ENCODE results near the gene OPN1MW3.
A peak's percentile ranks its signal among the peaks of the same experiment; 100 is the strongest.
"Not testable (repeated sequence)": the region's sequence is repeated elsewhere in the genome, so short reads cannot be mapped to it uniquely, and the experiment has no call there.

Gene OPN1MW3

DNA sequence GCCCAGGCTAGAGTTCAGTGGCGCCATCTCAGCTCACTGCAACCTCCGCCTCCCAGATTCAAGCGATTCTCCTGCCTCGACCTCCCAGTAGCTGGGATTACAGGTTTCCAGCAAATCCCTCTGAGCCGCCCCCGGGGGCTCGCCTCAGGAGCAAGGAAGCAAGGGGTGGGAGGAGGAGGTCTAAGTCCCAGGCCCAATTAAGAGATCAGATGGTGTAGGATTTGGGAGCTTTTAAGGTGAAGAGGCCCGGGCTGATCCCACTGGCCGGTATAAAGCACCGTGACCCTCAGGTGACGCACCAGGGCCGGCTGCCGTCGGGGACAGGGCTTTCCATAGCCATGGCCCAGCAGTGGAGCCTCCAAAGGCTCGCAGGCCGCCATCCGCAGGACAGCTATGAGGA lies at the start of gene OPN1MW3:
Gene OPN1MW3, plus strand, starts transcription at position 301 of the 400 bp plus-strand sequence. Its CDS starts 38 bp downstream, at position 339.
- DNase-seq = not testable (repeated sequence)

DNA sequence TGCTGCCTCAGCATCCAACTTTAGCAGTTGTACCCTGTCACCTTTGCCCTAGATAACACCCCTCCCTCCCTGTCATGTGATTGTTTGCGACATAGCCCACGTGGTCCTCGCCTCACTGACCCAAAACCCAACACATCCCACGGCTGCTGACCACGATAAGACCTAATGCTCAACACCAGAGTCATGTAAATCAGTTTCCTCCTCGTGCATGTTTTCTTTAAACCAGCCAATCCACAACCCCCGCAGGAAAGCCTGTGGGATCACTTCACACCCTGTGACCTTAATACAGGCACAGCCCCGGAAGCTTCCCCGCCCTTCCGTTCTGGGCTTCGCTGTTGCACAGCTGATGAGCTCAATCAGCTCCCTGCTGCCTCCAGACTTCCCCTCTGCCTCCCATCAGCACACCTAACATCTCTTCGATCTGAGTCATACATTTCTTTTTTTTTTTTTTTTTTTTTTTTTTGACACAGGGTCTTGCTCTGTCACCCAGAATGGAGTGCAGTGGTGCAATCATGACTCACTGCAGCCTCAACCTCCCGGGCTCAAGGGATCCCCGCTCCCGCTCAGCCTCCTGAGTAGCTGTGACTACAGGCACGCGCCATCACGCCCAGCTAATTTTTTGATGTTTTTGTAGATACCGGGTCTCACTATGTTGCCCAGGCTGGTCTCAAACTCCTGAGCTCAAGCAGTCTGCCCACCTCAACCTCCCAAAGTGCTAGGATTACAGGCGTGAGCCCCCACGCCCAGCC lies 47.5 kb upstream of the OPN1MW3 start:
- DNase-seq = not testable (repeated sequence)

DNA sequence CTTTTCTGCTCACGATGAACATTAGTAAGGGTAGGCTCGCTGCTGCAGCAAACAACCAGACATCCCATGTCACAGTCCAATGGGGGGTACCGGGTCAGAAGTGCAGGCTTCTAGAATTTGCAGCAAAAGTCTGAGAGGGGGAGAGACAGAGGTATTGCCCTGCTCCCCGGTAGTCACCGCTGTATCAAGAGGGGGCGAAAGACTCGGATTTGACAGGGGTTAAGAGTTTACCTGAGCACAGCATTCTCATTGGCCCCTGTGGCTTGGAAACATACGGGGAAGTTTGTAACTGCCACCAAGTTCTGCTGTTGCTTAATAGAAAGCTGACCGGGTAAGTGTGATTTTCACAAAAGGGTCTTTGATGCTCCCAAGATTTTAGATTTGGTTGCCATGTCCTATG lies 46.3 kb upstream of the OPN1MW3 start:
- DNase-seq = peak; percentile 2

DNA sequence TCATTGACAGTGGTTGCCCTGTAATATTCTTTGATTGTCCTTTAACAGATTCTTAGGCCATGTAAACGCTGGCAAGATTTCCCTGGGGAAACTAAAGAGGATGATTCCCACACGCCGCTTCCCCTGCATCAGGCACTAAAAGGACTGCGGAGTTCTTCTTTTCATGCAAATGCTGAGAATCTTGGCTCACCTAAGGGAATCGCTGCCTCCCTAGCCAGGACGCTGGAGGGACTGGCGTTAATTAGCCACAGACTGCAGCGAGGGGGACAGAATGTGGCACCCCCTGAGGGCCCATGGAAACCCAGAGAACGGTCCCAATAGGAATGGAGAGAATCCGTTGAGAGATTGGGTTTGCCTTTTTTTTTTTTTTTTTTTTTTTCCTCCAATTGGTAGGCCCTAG lies 45.9 kb upstream of the OPN1MW3 start:
- not testable (repeated sequence) for DNase-seq

DNA sequence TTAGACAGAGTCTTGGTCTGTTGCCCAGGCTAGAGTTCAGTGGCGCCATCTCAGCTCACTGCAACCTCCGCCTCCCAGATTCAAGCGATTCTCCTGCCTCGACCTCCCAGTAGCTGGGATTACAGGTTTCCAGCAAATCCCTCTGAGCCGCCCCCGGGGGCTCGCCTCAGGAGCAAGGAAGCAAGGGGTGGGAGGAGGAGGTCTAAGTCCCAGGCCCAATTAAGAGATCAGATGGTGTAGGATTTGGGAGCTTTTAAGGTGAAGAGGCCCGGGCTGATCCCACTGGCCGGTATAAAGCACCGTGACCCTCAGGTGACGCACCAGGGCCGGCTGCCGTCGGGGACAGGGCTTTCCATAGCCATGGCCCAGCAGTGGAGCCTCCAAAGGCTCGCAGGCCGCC lies 37.9 kb upstream of the OPN1MW3 start, which contains the start of gene OPN1MW2:
Gene OPN1MW2, plus strand, starts transcription at position 301 of the 400 bp plus-strand sequence. Its CDS starts 60 bp downstream, at position 361.
- not testable (repeated sequence) for DNase-seq

DNA sequence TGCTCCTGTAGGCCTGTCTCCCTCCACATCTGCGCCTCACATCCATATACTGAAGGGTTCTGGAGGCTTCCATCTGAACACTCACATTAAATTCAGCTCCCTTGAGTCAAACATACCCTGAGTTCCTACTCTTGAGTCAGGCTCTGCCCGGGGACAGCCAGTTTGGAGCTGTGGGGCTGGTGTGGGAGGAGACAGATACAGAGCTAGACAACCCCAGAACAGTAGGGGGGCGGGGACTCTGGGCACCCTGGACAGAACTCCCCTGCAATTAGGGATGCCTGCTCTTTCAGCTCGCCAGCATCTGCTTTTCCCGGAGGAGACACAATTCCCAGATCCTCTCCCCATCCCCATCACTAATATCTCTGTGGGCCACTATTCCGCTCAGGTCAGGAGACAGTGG lies 32.1 kb upstream of the OPN1MW3 start:
- DNase-seq = not testable (repeated sequence)

DNA sequence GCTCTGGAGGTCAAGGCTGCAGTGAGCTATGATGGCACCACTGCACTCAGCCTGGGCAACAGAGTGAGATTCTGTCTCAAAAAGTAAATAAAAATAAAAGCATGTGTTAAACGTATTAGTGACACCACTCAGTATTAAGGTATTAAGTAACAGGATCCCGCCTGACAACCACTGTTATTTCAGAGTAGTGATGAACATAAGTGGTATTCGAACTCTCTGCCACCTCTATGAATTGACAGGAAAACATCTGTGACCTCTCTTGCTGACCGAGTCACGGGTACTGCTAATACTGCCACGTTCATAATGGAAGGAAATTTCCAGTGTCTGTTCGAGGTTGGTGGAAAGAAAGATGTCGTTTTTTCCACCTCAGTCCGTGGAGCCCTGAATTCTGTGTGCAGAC lies 30.7 kb upstream of the OPN1MW3 start:
- DNase-seq = not testable (repeated sequence)

DNA sequence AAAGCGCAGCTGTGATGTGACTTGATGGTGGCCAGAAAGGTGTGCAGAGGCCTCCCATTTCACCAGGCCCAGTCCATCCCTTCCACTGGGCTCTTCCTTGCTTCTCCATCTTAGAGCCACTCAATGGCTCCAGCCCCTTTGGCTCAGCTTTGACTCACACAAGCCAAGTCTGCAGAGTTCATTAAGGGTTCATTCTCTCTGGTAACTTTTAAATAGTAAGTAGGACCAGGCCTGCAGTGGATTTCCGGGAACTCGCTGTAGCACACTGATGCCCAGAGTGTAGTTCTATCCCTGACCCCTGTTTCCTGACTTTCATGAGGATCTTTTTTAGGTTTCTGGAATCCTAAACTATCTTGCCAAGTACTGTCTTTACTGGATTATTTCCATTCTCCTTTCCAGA lies 25.9 kb upstream of the OPN1MW3 start:
- DNase-seq = not testable (repeated sequence)

DNA sequence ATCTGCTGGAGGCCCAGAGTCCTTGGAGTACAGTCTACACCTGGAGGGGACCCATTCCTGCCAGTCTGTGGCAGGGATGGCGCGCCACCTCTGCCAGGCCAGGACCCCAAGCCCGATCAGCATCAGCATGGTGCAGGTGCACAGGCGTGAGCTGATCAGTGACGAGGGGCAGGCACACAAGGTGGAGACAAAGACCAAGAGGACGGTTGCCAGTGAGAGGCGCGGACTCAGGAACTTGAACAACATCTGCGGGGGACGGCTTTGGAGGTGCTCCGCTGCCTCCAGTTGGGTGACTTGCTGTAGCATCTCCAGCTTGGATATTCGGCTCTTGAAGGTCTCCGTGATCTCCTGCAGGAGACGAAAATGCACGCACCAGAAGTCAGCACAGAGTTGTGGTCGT lies 23.8 kb upstream of the OPN1MW3 start:
- not testable (repeated sequence) for DNase-seq

DNA sequence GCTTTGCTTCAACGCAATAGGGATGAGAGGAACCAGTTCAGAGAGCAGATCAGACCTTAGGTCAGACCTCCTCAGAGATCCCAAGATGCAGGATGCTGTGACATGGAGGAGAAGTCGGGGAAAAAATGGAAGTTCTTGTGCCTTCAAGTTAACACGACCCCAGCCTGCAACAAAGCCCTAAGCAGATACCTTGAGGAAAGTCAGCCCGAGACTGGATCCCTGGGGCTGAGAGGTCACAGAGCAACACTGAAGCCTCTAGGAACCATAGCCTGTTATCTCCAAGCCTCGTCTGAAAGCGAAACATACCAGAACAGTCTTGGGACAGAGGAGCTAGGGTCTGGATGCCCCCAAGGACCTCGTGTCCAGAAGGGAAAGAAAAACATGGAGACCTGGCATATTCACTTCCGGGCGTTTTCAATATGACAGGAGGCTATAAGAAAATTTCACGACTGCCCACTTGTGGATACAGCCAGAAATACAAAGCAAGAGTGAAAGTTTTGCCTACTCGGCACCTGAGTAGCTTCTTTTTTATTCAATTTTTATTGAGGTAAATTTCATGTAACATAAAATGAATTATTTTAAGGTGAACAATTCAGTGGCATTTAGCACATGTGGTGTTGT lies 18.3 kb upstream of the OPN1MW3 start:
- DNase-seq = not testable (repeated sequence)

DNA sequence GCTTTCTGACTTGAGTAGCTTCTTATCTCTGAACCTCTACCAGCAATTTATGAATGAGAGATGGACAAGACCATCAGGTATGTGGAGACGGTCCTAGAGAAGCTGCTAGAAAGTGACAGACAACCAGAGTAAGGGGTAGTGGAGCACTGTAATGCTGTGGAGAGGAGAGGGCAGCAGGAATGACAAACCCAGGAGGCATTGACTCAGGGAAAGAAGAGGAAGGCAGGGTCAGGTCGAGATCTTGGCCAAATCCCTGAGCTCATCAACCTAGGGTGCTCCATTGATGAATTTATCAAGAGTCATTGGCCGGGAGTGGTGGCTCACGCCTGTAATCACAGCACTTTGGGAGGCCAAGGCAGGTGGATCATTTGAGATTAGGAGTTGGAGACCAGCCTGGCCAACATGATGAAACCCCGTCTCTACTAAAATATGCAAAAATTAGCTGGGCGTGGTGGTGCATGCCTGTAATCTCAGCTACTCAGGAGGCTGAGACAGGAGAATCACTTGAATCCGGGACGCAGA lies 17.3 kb upstream of the OPN1MW3 start:
- not testable (repeated sequence) for DNase-seq

DNA sequence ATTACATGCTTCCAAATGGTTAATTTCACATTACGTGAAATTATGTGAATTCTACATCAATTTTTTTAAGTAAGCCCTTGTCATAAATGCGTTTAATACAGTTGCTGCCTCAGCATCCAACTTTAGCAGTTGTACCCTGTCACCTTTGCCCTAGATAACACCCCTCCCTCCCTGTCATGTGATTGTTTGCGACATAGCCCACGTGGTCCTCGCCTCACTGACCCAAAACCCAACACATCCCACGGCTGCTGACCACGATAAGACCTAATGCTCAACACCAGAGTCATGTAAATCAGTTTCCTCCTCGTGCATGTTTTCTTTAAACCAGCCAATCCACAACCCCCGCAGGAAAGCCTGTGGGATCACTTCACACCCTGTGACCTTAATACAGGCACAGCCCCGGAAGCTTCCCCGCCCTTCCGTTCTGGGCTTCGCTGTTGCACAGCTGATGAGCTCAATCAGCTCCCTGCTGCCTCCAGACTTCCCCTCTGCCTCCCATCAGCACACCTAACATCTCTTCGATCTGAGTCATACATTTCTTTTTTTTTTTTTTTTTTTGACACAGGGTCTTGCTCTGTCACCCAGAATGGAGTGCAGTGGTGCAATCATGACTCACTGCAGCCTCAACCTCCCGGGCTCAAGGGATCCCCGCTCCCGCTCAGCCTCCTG lies 9.9 kb upstream of the OPN1MW3 start:
- not testable (repeated sequence) for DNase-seq

DNA sequence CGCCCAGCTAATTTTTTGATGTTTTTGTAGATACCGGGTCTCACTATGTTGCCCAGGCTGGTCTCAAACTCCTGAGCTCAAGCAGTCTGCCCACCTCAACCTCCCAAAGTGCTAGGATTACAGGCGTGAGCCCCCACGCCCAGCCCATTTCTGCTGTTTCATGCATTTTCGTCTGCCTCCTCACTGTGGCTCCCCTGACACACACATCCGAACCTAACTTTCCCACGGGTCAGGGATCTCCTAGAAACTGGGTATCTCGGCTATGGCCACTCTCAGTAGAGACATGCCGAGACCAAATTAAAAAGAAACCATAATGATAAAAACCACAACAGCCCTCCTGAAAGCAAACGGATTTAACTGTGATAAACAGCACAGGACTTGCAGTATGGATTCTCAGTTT lies 9.3 kb upstream of the OPN1MW3 start:
- not testable (repeated sequence) for DNase-seq

DNA sequence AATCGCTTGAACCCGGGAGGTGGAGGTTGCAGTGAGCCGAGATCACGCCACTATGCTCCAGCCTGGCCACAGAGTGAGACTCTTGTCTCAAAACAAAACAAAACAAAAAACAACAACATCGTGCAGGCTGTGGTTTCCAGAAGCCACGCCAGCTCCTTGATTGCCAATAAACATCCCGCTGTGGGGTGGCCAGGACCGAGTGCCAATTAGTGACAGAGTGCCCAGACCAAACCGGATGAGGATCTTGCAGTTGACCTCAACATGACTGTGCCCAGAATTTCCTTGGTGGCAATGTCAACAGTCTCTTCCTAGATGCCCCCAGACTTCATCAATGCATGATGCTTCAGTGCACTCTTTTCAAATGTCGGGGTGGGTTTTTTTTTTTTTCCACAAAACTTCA lies 1.3 kb downstream of the OPN1MW3 start:
- not testable (repeated sequence) for DNase-seq

DNA sequence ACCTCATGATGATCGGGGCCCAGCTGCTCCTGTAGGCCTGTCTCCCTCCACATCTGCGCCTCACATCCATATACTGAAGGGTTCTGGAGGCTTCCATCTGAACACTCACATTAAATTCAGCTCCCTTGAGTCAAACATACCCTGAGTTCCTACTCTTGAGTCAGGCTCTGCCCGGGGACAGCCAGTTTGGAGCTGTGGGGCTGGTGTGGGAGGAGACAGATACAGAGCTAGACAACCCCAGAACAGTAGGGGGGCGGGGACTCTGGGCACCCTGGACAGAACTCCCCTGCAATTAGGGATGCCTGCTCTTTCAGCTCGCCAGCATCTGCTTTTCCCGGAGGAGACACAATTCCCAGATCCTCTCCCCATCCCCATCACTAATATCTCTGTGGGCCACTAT lies 5.7 kb downstream of the OPN1MW3 start:
- not testable (repeated sequence) for DNase-seq

DNA sequence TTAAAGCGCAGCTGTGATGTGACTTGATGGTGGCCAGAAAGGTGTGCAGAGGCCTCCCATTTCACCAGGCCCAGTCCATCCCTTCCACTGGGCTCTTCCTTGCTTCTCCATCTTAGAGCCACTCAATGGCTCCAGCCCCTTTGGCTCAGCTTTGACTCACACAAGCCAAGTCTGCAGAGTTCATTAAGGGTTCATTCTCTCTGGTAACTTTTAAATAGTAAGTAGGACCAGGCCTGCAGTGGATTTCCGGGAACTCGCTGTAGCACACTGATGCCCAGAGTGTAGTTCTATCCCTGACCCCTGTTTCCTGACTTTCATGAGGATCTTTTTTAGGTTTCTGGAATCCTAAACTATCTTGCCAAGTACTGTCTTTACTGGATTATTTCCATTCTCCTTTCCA lies 11.9 kb downstream of the OPN1MW3 start:
- DNase-seq = not testable (repeated sequence)

DNA sequence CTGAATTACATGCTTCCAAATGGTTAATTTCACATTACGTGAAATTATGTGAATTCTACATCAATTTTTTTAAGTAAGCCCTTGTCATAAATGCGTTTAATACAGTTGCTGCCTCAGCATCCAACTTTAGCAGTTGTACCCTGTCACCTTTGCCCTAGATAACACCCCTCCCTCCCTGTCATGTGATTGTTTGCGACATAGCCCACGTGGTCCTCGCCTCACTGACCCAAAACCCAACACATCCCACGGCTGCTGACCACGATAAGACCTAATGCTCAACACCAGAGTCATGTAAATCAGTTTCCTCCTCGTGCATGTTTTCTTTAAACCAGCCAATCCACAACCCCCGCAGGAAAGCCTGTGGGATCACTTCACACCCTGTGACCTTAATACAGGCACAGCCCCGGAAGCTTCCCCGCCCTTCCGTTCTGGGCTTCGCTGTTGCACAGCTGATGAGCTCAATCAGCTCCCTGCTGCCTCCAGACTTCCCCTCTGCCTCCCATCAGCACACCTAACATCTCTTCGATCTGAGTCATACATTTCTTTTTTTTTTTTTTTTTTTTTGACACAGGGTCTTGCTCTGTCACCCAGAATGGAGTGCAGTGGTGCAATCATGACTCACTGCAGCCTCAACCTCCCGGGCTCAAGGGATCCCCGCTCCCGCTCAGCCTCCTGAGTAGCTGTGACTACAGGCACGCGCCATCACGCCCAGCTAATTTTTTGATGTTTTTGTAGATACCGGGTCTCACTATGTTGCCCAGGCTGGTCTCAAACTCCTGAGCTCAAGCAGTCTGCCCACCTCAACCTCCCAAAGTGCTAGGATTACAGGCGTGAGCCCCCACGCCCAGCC lies 27.3 kb downstream of the OPN1MW3 start:
- DNase-seq = not testable (repeated sequence)

DNA sequence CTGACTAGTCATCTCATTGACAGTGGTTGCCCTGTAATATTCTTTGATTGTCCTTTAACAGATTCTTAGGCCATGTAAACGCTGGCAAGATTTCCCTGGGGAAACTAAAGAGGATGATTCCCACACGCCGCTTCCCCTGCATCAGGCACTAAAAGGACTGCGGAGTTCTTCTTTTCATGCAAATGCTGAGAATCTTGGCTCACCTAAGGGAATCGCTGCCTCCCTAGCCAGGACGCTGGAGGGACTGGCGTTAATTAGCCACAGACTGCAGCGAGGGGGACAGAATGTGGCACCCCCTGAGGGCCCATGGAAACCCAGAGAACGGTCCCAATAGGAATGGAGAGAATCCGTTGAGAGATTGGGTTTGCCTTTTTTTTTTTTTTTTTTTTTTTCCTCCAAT lies 29.0 kb downstream of the OPN1MW3 start:
- not testable (repeated sequence) for DNase-seq

DNA sequence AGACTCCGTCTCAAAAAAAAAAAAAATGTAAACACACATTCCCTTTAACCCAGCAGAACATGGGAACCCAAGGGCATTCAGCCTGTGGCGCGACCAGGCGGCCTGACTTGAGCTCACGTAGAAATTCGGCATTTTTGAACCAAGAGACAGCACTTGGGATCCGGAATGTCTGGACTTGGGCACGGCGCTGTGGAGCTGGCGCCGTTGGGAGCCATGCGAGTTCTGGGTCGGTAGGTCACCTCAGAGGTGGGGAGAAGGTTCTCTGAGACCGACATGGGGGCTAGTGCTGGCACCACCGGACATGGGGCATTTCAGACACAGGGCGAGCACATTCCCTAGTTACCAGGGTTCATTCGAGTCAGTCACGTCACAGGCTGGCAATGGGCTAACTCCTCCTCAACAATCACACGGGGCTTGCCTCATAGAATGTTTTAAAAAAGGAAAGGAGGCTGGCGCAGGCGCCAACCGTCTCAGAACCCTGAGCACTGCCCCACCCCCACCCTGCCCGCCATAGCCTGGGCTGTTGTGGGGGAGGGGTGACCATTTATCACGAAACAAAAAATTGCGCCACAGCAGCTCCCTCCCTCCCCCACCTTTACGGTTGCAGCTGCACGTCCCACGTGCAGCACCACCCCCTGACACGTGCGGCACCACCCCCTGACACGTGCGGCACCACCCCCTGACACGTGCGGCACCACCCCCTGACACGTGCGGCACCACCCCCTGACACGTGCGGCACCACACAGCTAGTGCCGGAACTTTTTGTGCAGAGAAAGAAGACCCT lies 37.6 kb downstream of the OPN1MW3 start, which contains the start of gene TEX28:
Gene TEX28, minus strand, starts transcription at position 334 of the 784 bp plus-strand sequence. CDS start 3,007 bp downstream, outside the sequence.
- DNase-seq = no peak

DNA sequence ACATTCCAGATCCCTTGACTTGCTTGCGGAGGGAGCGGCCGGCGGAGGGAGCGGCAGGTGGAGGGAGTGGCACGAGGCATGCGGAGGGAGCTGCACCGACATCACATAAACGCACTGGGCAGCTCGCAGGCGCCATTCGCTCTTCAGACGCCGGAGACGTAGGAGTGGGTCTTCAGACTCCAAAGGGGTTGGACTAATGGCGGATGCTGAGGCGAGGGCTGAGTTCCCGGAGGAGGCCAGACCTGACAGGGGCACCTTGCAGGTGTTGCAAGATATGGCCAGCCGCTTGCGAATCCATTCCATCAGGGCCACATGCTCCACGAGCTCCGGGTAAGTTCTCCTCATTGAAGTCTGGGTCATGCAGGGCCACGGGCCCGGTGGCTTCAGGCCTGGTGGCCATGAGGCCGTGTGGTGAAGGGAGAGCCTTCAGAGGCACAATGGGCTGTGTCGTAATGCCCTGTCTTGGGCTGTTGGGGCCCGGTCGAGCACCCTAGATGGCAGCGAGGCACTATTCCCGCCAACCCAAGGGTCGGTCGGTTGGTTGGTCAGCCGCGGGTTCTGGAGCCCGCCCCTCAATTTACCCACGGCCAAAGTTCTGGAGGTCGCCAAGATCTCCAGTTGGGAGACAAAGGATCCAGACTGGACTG lies 38.4 kb downstream of the OPN1MW3 start, which contains the start of gene TKTL1:
Gene TKTL1, plus strand, starts transcription at position 132 of the 647 bp plus-strand sequence. Its CDS starts 65 bp downstream, at position 197.
- no peak for DNase-seq

DNA sequence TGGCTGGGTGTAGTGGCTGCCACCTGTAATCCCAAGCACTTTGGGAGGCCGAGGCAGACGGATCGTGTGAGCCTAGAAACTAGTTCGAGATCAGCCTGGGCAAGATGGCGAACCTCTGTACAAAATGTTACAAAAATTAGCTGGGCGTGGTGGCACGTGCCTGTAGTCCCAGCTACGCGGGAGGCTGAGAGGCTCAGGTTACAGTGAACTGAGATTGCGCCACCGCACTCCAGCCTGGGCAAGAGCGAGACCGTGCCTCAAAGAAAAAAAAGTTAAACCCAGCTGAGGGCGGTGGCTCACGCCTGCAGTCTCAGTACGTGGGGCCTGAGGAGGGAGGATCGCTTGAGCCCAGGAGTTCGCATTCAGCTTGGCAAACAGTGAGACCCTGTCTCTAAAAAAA lies 39.3 kb downstream of the OPN1MW3 start:
- no peak for DNase-seq
